DOHH2 (cell line): ENCODE measurements around the gene GRM4.

ENCODE experiments used
- H3F3A ChIP-seq: fragments of 200-600 bp; sonication (generic), shearing (Covaris generic); 2 replicates; pipeline ENCODE4 v1.6.0; 2016; ENCODE audit warnings: antibody characterized with exemption, mild to moderate bottlenecking; ENCODE audit not compliant: control insufficient read depth, insufficient read depth
- H3K27ac ChIP-seq: fragments of 200-600 bp; sonication (generic); 2 replicates; pipeline ENCODE4 v1.5.1; 2014; ENCODE audit warnings: low read depth, mild to moderate bottlenecking, low read length, moderate library complexity
- H3K27me3 ChIP-seq: fragments of 200-600 bp; sonication (generic); 2 replicates; pipeline ENCODE4 v1.6.1; 2014; ENCODE audit warnings: mild to moderate bottlenecking, low read length, mixed read lengths; ENCODE audit not compliant: control insufficient read depth
- H3K36me3 ChIP-seq: fragments of 200-600 bp; sonication (generic); 2 replicates; pipeline ENCODE4 v1.6.1; 2014; ENCODE audit warnings: mild to moderate bottlenecking, low read length, moderate library complexity, mixed read lengths; ENCODE audit not compliant: control insufficient read depth
- H3K4me1 ChIP-seq: fragments of 200-600 bp; sonication (generic); 2 replicates; pipeline ENCODE4 v1.6.1; 2014; ENCODE audit warnings: mild to moderate bottlenecking, low read length, mixed read lengths; ENCODE audit not compliant: control insufficient read depth
- H3K4me2 ChIP-seq: fragments of 200-600 bp; sonication (generic); 2 replicates; pipeline ENCODE4 v1.6.0; 2014; ENCODE audit warnings: mild to moderate bottlenecking, low read length, moderate library complexity
- H3K4me3 ChIP-seq: fragments of 200-600 bp; sonication (generic); 2 replicates; pipeline ENCODE4 v1.5.1; 2014; ENCODE audit warnings: mild to moderate bottlenecking, low read length, mixed read lengths
- H3K79me2 ChIP-seq: fragments of 200-600 bp; sonication (generic); 2 replicates; pipeline ENCODE4 v1.6.1; 2014; ENCODE audit warnings: mild to moderate bottlenecking, low read length, mixed read lengths; ENCODE audit not compliant: control insufficient read depth
- H3K9me2 ChIP-seq: fragments of 200-600 bp; sonication (generic); replicated peaks from 2 replicates; pipeline ENCODE4 v1.6.1; 2014; ENCODE audit warnings: mild to moderate bottlenecking, low read length, mixed read lengths; ENCODE audit not compliant: control insufficient read depth
- H3K9me3 ChIP-seq: fragments of 200-600 bp; sonication (generic); 2 replicates; pipeline ENCODE4 v1.6.1; 2014; ENCODE audit warnings: antibody characterized with exemption, low read length, mixed read lengths; ENCODE audit not compliant: control insufficient read depth, insufficient read depth
- H4K20me1 ChIP-seq: fragments of 200-600 bp; sonication (generic); 2 replicates; pipeline ENCODE4 v1.6.0; 2014; ENCODE audit warnings: low read depth, mild to moderate bottlenecking, antibody characterized with exemption, low read length, moderate library complexity; ENCODE audit not compliant: control insufficient read depth, insufficient read depth
- EZH2phosphoT487 ChIP-seq: fragments of 200-600 bp; sonication (generic); IDR thresholded peaks from 2 replicates; pipeline ENCODE4 v1.6.1; 2017; ENCODE audit warnings: borderline replicate concordance, mild to moderate bottlenecking, antibody characterized with exemption, low read length, moderate library complexity, mixed read lengths
- TF ChIP-seq, protein P1 (sequence below): fragments of 200-600 bp; sonication (generic); IDR thresholded peaks from one replicate; pipeline ENCODE4 v1.5.1; 2014; ENCODE audit warnings: antibody characterized with exemption, mild to moderate bottlenecking, low read depth, low read length; ENCODE audit not compliant: poor library complexity, severe bottlenecking

The GRM4 gene

GRCh38 chr6:34092631-34093030, 53.3 kb downstream of the GRM4 start:
- Histone ChIP-seq H3K9me2 (no peaks in the 10 kb centered on the region), H3K27me3 (peaks cover 5% of the 10 kb centered on the region; the same call in 1 of the 2 replicates), H3K4me1 (no peaks in the 10 kb centered on the region), H3F3A (no peaks in the 10 kb centered on the region), H4K20me1 (no peaks in the 10 kb centered on the region), H3K4me2 (no peak overlapping the region), H3K9me3 (no peaks in the 10 kb centered on the region), H3K27ac (no peak overlapping the region), H3K36me3 (no peaks in the 10 kb centered on the region), H3K79me2 (no peaks in the 10 kb centered on the region), H3K4me3 (no peak overlapping the region)
- TF ChIP-seq EZH2phosphoT487: no peak
- TF ChIP-seq, protein P1, sequence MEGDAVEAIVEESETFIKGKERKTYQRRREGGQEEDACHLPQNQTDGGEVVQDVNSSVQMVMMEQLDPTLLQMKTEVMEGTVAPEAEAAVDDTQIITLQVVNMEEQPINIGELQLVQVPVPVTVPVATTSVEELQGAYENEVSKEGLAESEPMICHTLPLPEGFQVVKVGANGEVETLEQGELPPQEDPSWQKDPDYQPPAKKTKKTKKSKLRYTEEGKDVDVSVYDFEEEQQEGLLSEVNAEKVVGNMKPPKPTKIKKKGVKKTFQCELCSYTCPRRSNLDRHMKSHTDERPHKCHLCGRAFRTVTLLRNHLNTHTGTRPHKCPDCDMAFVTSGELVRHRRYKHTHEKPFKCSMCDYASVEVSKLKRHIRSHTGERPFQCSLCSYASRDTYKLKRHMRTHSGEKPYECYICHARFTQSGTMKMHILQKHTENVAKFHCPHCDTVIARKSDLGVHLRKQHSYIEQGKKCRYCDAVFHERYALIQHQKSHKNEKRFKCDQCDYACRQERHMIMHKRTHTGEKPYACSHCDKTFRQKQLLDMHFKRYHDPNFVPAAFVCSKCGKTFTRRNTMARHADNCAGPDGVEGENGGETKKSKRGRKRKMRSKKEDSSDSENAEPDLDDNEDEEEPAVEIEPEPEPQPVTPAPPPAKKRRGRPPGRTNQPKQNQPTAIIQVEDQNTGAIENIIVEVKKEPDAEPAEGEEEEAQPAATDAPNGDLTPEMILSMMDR: no peak

DNA sequence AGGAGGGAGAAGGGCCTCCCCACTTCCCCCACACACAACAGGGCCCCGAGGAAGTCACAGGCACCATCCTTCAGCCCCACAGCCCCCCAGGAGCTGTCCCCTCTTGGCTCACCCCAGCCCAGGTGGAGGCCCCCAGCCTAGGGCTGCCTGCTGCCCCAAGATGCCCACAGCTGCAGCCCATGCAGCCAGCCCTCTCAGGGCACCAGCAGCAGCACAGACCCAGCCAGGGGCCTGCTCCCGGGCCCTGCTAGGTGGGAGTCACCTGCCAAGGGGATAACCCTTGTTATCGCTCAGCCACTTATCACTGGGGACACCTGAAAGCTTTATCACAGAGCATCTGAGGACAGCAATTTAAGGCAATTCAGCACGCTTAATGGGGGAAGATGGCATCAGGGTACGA, 55.0 kb downstream of the GRM4 start:
- Histone ChIP-seq H3K9me3 (no peaks in the 10 kb centered on the region), H3K9me2 (no peaks in the 10 kb centered on the region), H3K4me1 (no peaks in the 10 kb centered on the region), H3K4me2 (no peak overlapping the region), H3K4me3 (no peak overlapping the region), H3K27ac (no peak overlapping the region), H3K27me3 (peaks cover 5% of the 10 kb centered on the region; the same call in 1 of the 2 replicates), H3K79me2 (no peaks in the 10 kb centered on the region), H4K20me1 (no peaks in the 10 kb centered on the region), H3F3A (no peaks in the 10 kb centered on the region), H3K36me3 (no peaks in the 10 kb centered on the region)
- TF ChIP-seq EZH2phosphoT487: no peak
- TF ChIP-seq, protein P1: no peak

DNA sequence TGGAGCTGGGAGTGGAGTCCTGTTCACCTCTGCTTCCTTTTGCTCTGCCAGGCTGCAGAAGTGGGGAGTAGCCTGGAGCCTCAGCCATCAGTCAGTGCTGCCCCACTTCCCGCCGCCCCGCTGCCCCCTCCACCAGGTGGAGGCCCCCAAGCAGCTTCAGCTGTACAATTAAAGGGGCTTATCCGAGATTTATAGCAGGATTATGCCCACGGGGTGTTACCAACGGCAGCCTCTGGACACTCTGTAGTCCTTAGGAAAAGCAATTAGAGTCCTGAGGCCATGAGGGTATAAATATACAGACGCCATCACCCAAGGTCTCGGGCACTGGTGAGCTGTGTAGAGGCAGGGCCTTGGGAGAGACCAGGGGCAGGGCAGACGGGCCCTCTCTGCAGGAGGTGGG, 55.4 kb downstream of the GRM4 start:
- TF ChIP-seq EZH2phosphoT487: no peak
- TF ChIP-seq, protein P1: no peak

DNA sequence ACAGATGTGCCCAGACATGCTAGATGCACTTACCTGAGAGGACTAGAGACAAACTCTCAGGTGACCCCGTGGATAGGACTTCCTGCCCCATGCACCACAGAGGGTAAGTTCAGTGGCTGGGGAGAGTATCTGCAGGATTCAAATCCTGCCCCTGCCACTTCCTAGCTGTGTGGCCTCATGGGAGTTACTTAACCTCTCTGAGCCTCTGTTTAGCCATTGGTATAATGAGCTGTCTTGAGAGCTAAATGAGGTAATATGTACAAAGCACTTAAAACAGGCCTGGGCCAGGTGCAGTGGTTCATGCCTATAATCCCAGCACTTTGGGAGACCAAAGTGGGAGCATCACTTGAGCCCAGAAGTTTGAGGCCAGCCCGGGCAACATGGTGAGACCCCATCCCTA, 59.3 kb downstream of the GRM4 start:
- Histone ChIP-seq H4K20me1 (no peaks in the 10 kb centered on the region), H3K9me2 (no peaks in the 10 kb centered on the region), H3K4me1 (no peaks in the 10 kb centered on the region), H3K9me3 (no peaks in the 10 kb centered on the region), H3K4me2 (no peak overlapping the region), H3K79me2 (no peaks in the 10 kb centered on the region), H3K36me3 (no peaks in the 10 kb centered on the region), H3K27me3 (no peaks in the 10 kb centered on the region), H3F3A (no peaks in the 10 kb centered on the region), H3K4me3 (no peak overlapping the region), H3K27ac (no peak overlapping the region)
- TF ChIP-seq, protein P1: no peak
- TF ChIP-seq EZH2phosphoT487: no peak

More for the DNA sequence above, 55.4 kb downstream of the GRM4 start:
- Histone ChIP-seq H4K20me1 (no peaks in the 10 kb centered on the region), H3K27me3 (peaks cover 5% of the 10 kb centered on the region; the same call in 1 of the 2 replicates), H3K9me3 (no peaks in the 10 kb centered on the region), H3K79me2 (no peaks in the 10 kb centered on the region), H3K27ac (no peak overlapping the region), H3K4me1 (no peaks in the 10 kb centered on the region), H3K4me2 (no peak overlapping the region), H3K4me3 (no peak overlapping the region), H3K36me3 (no peaks in the 10 kb centered on the region), H3K9me2 (no peaks in the 10 kb centered on the region), H3F3A (no peaks in the 10 kb centered on the region)
